ENCODE data around the gene OSTM1.

GRCh38 chr6:108036884-108037283, 37.7 kb downstream of the OSTM1 start:
- TF ChIP-seq CTCF (IDR thresholded peaks at IDR 0.05) (no peak), EZH2 (IDR thresholded peaks at IDR 0.05; ENCODE audit: borderline replicate concordance, insufficient read depth, low read depth, low read length, poor library complexity, severe bottlenecking) (no peak)

All from B cell (primary cell).